PFSK-1 (cell line): ENCODE measurements around the gene CBFB.

Source experiments
- FOXP2 ChIP-seq: optimal IDR thresholded peaks from 2 replicates; pipeline ENCODE3; 2011; ENCODE audit warnings: borderline replicate concordance, control low read depth, inconsistent platforms; ENCODE audit not compliant: insufficient read depth; ENCODE audit errors: extremely low read length, extremely low read depth
- POLR2AphosphoS5 ChIP-seq: IDR thresholded peaks from 2 replicates; pipeline ENCODE4 v1.6.1; 2012; ENCODE audit warnings: low read depth, mild to moderate bottlenecking, control low read depth, low read length, moderate library complexity
- SIN3A ChIP-seq: IDR thresholded peaks from 2 replicates; pipeline ENCODE4 v1.6.1; 2012; ENCODE audit warnings: mild to moderate bottlenecking, low read length, moderate library complexity, borderline replicate concordance; ENCODE audit not compliant: insufficient read depth
- TAF1 ChIP-seq: IDR thresholded peaks from 2 replicates; pipeline ENCODE4 v1.6.1; 2012; ENCODE audit warnings: low read length, control low read depth, borderline replicate concordance; ENCODE audit not compliant: insufficient read depth
- TF ChIP-seq, protein P1 (sequence below), 2 experiments: IDR thresholded peaks; 2 replicates each; pipeline versions ENCODE4 v1.6.1 to v1.8.0; 2011 to 2012; ENCODE audit warnings: low read depth in 2 of 2, low read length in 2 of 2, control low read depth in 1 of 2, inconsistent platforms in 1 of 2, mild to moderate bottlenecking in 1 of 2, moderate library complexity in 1 of 2; ENCODE audit not compliant: insufficient read depth in 1 of 2

The CBFB gene

DNA sequence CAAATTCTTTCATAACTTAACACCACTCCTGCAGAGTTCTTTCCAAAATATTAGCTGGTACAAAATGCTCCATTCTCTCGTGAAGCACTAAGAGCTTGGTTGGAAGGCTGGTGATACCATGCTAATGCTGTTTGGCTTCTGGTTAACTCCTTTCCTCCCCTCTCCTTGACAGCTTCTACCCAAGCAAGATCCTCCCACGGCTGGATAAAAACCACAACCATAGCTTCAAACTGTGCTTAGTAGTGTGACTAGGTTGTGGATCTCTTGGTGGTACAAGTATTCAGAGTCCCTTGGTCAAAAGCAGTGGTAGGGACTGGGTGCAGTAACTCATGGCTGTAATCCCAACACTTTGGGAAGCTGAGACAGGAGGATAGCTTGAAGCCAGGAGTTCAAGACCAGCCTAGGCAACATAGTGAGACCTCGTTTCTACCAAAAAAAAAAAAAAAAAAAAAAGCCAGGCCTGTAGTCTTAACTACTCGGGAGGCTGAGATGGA, 83.0 kb downstream of the CBFB start:
- TF ChIP-seq, protein P1, sequence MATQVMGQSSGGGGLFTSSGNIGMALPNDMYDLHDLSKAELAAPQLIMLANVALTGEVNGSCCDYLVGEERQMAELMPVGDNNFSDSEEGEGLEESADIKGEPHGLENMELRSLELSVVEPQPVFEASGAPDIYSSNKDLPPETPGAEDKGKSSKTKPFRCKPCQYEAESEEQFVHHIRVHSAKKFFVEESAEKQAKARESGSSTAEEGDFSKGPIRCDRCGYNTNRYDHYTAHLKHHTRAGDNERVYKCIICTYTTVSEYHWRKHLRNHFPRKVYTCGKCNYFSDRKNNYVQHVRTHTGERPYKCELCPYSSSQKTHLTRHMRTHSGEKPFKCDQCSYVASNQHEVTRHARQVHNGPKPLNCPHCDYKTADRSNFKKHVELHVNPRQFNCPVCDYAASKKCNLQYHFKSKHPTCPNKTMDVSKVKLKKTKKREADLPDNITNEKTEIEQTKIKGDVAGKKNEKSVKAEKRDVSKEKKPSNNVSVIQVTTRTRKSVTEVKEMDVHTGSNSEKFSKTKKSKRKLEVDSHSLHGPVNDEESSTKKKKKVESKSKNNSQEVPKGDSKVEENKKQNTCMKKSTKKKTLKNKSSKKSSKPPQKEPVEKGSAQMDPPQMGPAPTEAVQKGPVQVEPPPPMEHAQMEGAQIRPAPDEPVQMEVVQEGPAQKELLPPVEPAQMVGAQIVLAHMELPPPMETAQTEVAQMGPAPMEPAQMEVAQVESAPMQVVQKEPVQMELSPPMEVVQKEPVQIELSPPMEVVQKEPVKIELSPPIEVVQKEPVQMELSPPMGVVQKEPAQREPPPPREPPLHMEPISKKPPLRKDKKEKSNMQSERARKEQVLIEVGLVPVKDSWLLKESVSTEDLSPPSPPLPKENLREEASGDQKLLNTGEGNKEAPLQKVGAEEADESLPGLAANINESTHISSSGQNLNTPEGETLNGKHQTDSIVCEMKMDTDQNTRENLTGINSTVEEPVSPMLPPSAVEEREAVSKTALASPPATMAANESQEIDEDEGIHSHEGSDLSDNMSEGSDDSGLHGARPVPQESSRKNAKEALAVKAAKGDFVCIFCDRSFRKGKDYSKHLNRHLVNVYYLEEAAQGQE (IDR thresholded peaks at IDR 0.05; ENCODE audit: insufficient read depth in 1 of 2, low read depth in 2 of 2, low read length in 2 of 2) = no peak
- TF ChIP-seq TAF1 = no peak
- TF ChIP-seq POLR2AphosphoS5 = no peak
- TF ChIP-seq SIN3A = no peak
- TF ChIP-seq FOXP2 = no peak

DNA sequence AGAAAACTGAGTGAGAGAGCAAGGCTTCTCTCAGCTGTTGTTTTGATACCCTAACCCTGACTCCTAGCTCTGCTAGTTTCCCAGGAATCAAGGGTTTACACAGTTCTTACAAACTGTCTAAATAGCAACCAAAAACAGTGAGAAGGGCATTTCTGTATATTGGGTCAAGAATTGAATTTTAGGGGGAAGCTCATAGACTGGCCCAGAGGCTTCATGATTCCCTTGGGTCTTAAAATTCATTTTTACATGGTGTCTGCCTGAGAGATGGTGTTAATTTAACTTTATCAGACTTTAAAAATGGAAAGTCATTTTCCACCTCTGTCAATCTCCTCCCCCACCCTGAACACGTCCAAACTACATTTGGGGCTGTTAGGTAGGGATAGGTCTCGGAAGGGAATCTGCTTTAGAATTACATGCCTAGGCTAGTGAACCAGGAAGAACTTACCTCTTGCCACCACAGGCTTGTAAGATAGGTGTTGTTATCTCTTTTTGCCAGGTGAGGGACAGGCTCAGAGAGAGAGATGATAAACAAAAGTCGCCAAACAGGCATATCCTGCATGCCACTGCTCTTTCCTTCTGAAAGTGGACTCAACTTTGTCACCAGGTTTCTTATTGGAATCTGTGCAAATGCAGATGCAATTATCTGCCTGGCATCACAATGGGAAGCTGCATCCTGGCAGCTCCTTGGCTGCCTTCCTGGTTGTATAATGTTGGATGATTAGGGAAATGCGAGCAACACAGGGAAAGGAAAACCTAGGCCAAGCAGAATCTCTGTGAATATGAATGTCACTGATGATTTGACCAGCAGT, 83.8 kb downstream of the CBFB start:
- TF ChIP-seq TAF1 = no peak
- TF ChIP-seq POLR2AphosphoS5 = no peak

DNA sequence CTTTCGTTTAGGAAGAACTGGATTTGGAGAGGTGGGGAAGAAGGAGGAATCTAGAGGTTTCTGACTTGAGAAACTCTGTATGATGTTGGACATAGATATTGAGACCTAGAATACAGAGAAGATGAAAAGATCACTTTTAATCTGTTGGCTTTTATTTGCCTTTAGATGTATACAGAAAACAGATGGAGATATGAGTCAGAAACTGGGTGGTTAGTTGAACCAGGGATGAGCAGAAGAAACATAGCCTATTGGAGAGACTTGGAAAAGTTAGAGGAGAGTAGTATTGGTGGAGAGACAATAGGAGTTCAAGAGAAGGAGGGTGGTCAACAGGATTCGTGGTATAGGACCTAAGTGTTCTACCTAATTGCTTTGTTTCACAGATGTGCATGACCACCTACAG, 85.8 kb downstream of the CBFB start:
- TF ChIP-seq TAF1 (no peak), FOXP2 (no peak), SIN3A (no peak), POLR2AphosphoS5 (no peak)
- TF ChIP-seq, protein P1 (IDR thresholded peaks at IDR 0.05; ENCODE audit: insufficient read depth in 1 of 2, low read depth in 2 of 2, low read length in 2 of 2) = no peak

DNA sequence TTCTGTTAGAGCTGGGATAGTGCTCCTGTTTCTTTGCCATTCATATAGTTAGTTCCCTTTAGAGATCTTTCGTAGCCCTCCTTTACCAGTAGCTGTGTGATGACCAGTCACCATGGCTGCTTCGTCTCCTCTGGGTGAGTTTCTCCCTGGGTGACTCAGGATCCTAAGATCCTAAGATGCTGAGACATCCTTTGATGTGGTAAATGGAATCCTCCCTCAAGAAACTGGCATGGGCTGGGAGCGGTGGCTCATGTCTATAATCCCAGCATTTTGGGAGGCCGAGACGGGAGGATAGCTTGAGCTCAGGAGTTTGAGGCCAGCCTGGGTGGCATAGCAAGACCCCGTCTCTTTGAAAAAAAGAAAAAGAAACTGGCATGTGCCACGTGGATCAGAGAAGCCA, 86.7 kb downstream of the CBFB start:
- TF ChIP-seq, protein P1 (IDR thresholded peaks at IDR 0.05; ENCODE audit: insufficient read depth in 1 of 2, low read depth in 2 of 2, low read length in 2 of 2) = no peak
- TF ChIP-seq SIN3A (no peak), POLR2AphosphoS5 (no peak), FOXP2 (no peak), TAF1 (no peak)

DNA sequence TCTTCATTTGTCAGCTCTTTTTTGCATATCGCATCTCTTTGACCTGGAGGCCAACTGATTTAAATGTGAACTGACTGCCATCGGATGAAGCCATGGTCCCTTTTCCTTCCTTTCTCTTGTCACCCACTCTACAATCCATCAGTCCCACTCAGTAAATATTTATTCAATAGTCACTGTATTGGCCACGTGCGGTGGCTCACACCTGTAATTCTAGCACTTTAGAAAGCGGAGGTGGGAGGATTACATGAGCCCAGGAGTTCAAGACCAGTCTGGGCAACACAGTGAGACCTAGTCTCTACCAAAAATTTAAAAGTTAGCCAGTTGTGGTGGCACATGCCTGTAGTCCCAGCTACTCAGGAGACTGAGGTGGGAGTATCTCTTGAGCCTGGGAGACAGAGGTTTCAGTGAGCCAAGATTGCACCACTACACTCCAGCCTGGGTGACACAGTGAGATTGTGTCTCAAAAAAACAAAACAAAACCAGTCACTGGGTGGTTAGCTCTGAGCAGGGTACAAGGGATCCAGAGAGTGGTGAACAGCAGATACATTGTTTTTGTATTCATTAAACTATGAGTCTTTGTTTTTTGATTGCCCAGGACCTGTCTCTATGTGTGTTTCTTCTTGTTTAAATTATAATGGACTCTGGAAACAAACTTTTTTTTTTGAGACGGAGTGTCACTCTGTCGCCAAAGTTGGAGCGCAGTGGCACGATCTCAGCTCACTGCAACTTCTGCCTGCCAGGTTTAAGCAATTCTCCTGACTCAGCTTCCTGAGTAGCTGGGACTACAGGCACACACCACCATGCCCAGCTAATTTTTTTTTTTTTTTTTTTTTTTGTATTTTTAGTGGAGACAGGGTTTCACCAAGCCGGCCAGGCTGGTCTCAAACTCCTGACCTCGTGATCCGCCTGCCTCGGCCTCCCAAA, 87.7 kb downstream of the CBFB start:
- no peak for TF ChIP-seq TAF1
- no peak for TF ChIP-seq POLR2AphosphoS5
- TF ChIP-seq, protein P1 (IDR thresholded peaks at IDR 0.05; ENCODE audit: insufficient read depth in 1 of 2, low read depth in 2 of 2, low read length in 2 of 2) = no peak
- TF ChIP-seq FOXP2 = no peak
